Common myeloid progenitor, CD34-positive (primary cell): ENCODE results near the gene CPM.

ENCODE experiments used
- CTCF ChIA-PET: fragments of 350-600 bp; sonication (Branson Sonifier 250); formaldehyde crosslinking; loops from one replicate; lab custom pipeline; 2021; ENCODE audit warnings: antibody characterized with exemption; lab: Charles Lee
- POLR2A ChIA-PET: fragments of 350-600 bp; sonication (Branson Sonifier 250); formaldehyde crosslinking; loops from one replicate; lab custom pipeline; 2021; ENCODE audit warnings: antibody characterized with exemption; lab: Charles Lee
- DNase-seq, 3 donors: peaks; one replicate each; pipeline versions ENCODE4 v3.0.0 to v3.0.0-alpha.2; 2013
- H3K27ac ChIP-seq, 2 experiments: 1 replicate in 1 of 2; 2 replicates in 1 of 2; pipeline ENCODE4 v1.7.0; 2013; ENCODE audit warnings: inconsistent platforms in 2 of 2, low read length in 2 of 2, mild to moderate bottlenecking in 2 of 2, low read depth in 1 of 2, moderate library complexity in 1 of 2; ENCODE audit not compliant: severe bottlenecking in 2 of 2, insufficient read depth in 1 of 2, poor library complexity in 1 of 2
- H3K27me3 ChIP-seq, 5 experiments: replicated peaks in 2 of 5; 1 replicate in 3 of 5; 2 replicates in 2 of 5; pipeline versions ENCODE4 v1.6.1 to v1.7.0; 2013; ENCODE audit warnings: low read length in 4 of 5, mild to moderate bottlenecking in 2 of 5, moderate library complexity in 2 of 5, inconsistent platforms in 1 of 5; ENCODE audit not compliant: insufficient read depth in 5 of 5, control insufficient read depth in 4 of 5
- H3K36me3 ChIP-seq, 4 experiments: 1 replicate in 2 of 4; 2 replicates in 2 of 4; pipeline versions ENCODE4 v1.6.1 to v1.7.0; 2013; ENCODE audit warnings: low read length in 3 of 4, control low read depth in 1 of 4, mild to moderate bottlenecking in 1 of 4; ENCODE audit not compliant: control insufficient read depth in 4 of 4, insufficient read depth in 4 of 4
- H3K4me1 ChIP-seq, 4 experiments: 1 replicate in 3 of 4; 2 replicates in 1 of 4; pipeline versions ENCODE4 v1.6.1 to v1.7.1; 2013; ENCODE audit warnings: low read length in 3 of 4, mild to moderate bottlenecking in 3 of 4, control low read depth in 1 of 4, inconsistent platforms in 1 of 4, moderate library complexity in 1 of 4; ENCODE audit not compliant: control insufficient read depth in 4 of 4, insufficient read depth in 4 of 4; ENCODE audit errors: control extremely low read depth in 1 of 4
- H3K4me3 ChIP-seq, 7 experiments: 1 replicate in 4 of 7; 2 replicates in 3 of 7; pipeline versions ENCODE4 v1.5.1 to v1.7.0; 2013; ENCODE audit warnings: mild to moderate bottlenecking in 7 of 7, low read length in 6 of 7, moderate library complexity in 6 of 7, inconsistent platforms in 2 of 7, low read depth in 2 of 7, control low read depth in 1 of 7; ENCODE audit not compliant: insufficient read depth in 4 of 7, control insufficient read depth in 1 of 7; ENCODE audit errors: extremely low read depth in 1 of 7
- H3K9me3 ChIP-seq, 5 experiments: 1 replicate in 4 of 5; 2 replicates in 1 of 5; pipeline versions ENCODE4 v1.6.1 to v1.7.1; 2013; ENCODE audit warnings: low read length in 4 of 5, mild to moderate bottlenecking in 2 of 5, inconsistent platforms in 1 of 5, low read depth in 1 of 5, moderate library complexity in 1 of 5; ENCODE audit not compliant: control insufficient read depth in 4 of 5, insufficient read depth in 2 of 5; ENCODE audit errors: control extremely low read depth in 1 of 5
- WGBS: methylation state at CpG from one replicate; pipeline ENCODE4 v1.1.5; 2013; ENCODE audit not compliant: insufficient coverage; 5-methylcytosine and 5-hydroxymethylcytosine counted together

Gene CPM

DNA sequence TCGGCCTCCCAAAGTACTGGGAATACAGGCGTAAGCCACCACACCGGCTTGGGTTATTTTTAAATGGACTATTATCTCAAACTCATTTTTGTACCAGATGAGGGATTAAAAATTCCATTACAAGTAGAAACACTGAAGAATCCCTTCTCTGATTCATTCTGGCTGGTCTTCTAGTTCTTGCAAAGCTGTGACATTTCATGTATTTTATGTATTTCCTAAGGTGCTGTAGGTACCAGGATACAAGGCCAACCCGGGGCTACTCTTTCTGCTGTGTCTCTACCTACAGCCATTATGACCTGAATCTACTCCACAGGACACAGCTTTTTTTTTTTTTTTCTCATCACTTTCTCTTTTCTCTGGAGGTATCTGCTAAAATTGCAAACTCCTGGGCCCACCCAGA lies 24.9 kb downstream of the CPM start:
- 100% methylated on average over 2 of the region's 4 CpGs for WGBS
- no peak overlapping the region for H3K4me3 ChIP-seq
- no peaks in the 10 kb centered on the region for H3K9me3 ChIP-seq
- no peak for DNase-seq
- ChIA-PET CTCF (no interaction called here), POLR2A (no interaction called here)
- no peaks in the 10 kb centered on the region for H3K27me3 ChIP-seq
- H3K36me3 ChIP-seq: no peaks in the 10 kb centered on the region
- no peak overlapping the region for H3K27ac ChIP-seq
- H3K4me1 ChIP-seq: no peaks in the 10 kb centered on the region

DNA sequence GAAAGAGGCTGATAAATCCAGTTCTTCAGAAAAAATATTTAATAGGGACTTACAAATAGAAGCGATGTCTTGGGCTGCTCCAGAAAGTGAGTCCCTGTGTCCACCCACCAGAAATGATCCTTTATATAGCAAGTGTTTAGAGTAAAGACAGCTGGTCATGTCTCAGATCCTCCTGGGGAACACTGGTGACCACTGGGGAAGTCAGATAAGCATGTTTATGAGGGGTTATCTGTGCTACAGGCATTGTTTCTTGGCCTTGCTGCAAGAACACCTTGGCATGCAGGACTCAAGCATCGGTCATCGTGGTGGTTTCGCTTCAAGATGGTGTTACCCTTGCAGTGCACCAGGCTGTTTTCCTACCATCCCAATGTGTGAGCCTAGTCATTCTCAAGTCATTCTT lies 27.2 kb downstream of the CPM start:
- CTCF ChIA-PET: no interaction called here
- Histone ChIP-seq H3K27me3 (no peaks in the 10 kb centered on the region), H3K27ac (no peak overlapping the region), H3K4me1 (no peaks in the 10 kb centered on the region), H3K36me3 (no peaks in the 10 kb centered on the region), H3K9me3 (no peaks in the 10 kb centered on the region), H3K4me3 (no peak overlapping the region)
- POLR2A ChIA-PET: interaction anchor here (0.7 kb wide), 1 partner anchor 191 kb away, joined by 7 read pairs; no protein-coding TSS in a partner anchor
- peak in 2 of 3 donors; percentile 43 to 66 for DNase-seq
- WGBS: 66% methylated on average over 4 of the region's 4 CpGs

DNA sequence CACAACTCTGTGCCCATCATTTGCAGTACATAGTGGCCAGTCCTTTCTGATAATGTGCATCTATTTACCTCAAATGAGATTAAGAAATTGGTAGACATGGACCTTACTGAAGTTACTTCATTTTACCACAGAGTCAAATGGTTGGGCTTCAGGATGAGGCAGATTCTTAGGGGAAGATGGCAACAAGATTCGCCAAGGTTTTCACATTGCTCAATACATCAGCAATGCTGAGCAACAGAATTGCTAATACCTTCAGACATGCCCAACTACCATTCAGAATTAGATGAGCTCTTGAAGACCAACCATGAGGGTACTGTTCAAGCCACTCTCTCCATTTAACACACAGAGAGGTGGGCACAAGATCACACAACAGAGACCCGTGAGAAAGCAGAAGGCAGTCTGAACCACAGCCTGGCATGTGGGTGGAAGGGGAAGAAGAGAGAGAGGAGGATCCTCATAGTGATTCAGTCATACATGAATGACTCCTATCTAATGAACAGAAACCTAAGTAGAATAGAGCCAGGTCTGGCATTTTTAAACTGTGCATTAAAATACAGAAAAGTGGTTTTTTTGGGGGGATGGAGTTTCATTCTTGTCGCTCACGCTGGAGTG lies 28.5 kb downstream of the CPM start:
- Histone ChIP-seq H3K4me1 (no peaks in the 10 kb centered on the region), H3K27me3 (no peaks in the 10 kb centered on the region), H3K4me3 (no peak overlapping the region), H3K27ac (no peak overlapping the region), H3K36me3 (no peaks in the 10 kb centered on the region), H3K9me3 (no peaks in the 10 kb centered on the region)
- WGBS: 100% methylated on average over 1 of the region's 4 CpGs
- ChIA-PET CTCF (no interaction called here), POLR2A (no interaction called here)
- DNase-seq: peak in 2 of 3 donors; percentile 8 to 16

GRCh38 chr12:68903511-68903910 lies 29.5 kb downstream of the CPM start:
- Histone ChIP-seq H3K9me3 (no peaks in the 10 kb centered on the region), H3K36me3 (no peaks in the 10 kb centered on the region), H3K4me3 (no peak overlapping the region), H3K27ac (no peak overlapping the region), H3K4me1 (no peaks in the 10 kb centered on the region), H3K27me3 (no peaks in the 10 kb centered on the region)
- 95% methylated on average over 7 of the region's 8 CpGs for WGBS
- no peak for DNase-seq
- ChIA-PET POLR2A (interaction anchor here (0.6 kb wide), 1 partner anchor 21 kb away, joined by 3 read pairs; no protein-coding TSS in a partner anchor), CTCF (interaction anchor here (1.0 kb wide), 1 partner anchor 8 kb away, joined by 3 read pairs; no protein-coding TSS in a partner anchor)

GRCh38 chr12:68901551-68901950 lies 31.4 kb downstream of the CPM start:
- peaks cover 0 to 4% (median 1%) of the 10 kb centered on the region in 4 experiments for H3K4me1 ChIP-seq

GRCh38 chr12:68901145-68901544 lies 31.8 kb downstream of the CPM start:
- no peaks in the 10 kb centered on the region for H3K9me3 ChIP-seq
- no peaks in the 10 kb centered on the region for H3K27me3 ChIP-seq
- POLR2A ChIA-PET: no interaction called here
- DNase-seq: no peak
- 100% methylated on average over 2 of the region's 2 CpGs for WGBS
- H3K4me1 ChIP-seq: peaks cover 0 to 8% (median 3%) of the 10 kb centered on the region in 4 experiments
- H3K27ac ChIP-seq: no peak overlapping the region
- H3K36me3 ChIP-seq: no peaks in the 10 kb centered on the region
- no peak overlapping the region for H3K4me3 ChIP-seq
- CTCF ChIA-PET: no interaction called here

More at GRCh38 chr12:68901551-68901950, 31.4 kb downstream of the CPM start:
- WGBS: no CpG with 5 or more reads among the region's 2 CpGs
- Histone ChIP-seq H3K9me3 (no peaks in the 10 kb centered on the region), H3K27me3 (no peaks in the 10 kb centered on the region), H3K4me3 (no peak overlapping the region), H3K27ac (no peak overlapping the region), H3K36me3 (no peaks in the 10 kb centered on the region)
- ChIA-PET CTCF (no interaction called here), POLR2A (no interaction called here)
- DNase-seq: no peak

GRCh38 chr12:68900241-68900640 lies 32.7 kb downstream of the CPM start:
- POLR2A ChIA-PET: no interaction called here
- Histone ChIP-seq H3K4me1 (peaks cover 0 to 10% (median 3%) of the 10 kb centered on the region in 4 experiments), H3K27me3 (no peaks in the 10 kb centered on the region), H3K9me3 (no peaks in the 10 kb centered on the region), H3K27ac (no peak overlapping the region), H3K36me3 (no peaks in the 10 kb centered on the region), H3K4me3 (no peak overlapping the region)
- CTCF ChIA-PET: no interaction called here
- WGBS: 83% methylated on average over 1 of the region's 2 CpGs
- DNase-seq: no peak
